C4-2B (cell line): Measurements from ENCODE around the gene SYT7.
"Not testable (repeated sequence)": the region's sequence is repeated elsewhere in the genome, so short reads cannot be mapped to it uniquely, and the experiment has no call there.

Experiments
- H3K27ac ChIP-seq: fragments of 450-650 bp; 2 replicates; pipeline ENCODE4 v1.5.1; 2017
- ZFX ChIP-seq: fragments of 450-650 bp; IDR thresholded peaks from 2 replicates; pipeline ENCODE4 v1.6.1; 2017
- TF ChIP-seq, protein P1 (sequence below): fragments of 450-650 bp; conservative IDR thresholded peaks from 2 replicates; pipeline ENCODE4 v1.5.1; 2017; ENCODE audit warnings: mild to moderate bottlenecking

The SYT7 gene

GRCh38 chr11:61625525-61625924 lies 44.6 kb upstream of the SYT7 start:
- TF ChIP-seq, protein P1, sequence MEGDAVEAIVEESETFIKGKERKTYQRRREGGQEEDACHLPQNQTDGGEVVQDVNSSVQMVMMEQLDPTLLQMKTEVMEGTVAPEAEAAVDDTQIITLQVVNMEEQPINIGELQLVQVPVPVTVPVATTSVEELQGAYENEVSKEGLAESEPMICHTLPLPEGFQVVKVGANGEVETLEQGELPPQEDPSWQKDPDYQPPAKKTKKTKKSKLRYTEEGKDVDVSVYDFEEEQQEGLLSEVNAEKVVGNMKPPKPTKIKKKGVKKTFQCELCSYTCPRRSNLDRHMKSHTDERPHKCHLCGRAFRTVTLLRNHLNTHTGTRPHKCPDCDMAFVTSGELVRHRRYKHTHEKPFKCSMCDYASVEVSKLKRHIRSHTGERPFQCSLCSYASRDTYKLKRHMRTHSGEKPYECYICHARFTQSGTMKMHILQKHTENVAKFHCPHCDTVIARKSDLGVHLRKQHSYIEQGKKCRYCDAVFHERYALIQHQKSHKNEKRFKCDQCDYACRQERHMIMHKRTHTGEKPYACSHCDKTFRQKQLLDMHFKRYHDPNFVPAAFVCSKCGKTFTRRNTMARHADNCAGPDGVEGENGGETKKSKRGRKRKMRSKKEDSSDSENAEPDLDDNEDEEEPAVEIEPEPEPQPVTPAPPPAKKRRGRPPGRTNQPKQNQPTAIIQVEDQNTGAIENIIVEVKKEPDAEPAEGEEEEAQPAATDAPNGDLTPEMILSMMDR = no peak
- no peak for TF ChIP-seq ZFX

GRCh38 chr11:61621917-61622585 lies 41.2 kb upstream of the SYT7 start:
- H3K27ac ChIP-seq = no peak overlapping the region
- TF ChIP-seq ZFX = no peak
- TF ChIP-seq, protein P1 = no peak

More at GRCh38 chr11:61625525-61625924, 44.6 kb upstream of the SYT7 start:
- H3K27ac ChIP-seq = peak overlapping the region; percentile 84

DNA sequence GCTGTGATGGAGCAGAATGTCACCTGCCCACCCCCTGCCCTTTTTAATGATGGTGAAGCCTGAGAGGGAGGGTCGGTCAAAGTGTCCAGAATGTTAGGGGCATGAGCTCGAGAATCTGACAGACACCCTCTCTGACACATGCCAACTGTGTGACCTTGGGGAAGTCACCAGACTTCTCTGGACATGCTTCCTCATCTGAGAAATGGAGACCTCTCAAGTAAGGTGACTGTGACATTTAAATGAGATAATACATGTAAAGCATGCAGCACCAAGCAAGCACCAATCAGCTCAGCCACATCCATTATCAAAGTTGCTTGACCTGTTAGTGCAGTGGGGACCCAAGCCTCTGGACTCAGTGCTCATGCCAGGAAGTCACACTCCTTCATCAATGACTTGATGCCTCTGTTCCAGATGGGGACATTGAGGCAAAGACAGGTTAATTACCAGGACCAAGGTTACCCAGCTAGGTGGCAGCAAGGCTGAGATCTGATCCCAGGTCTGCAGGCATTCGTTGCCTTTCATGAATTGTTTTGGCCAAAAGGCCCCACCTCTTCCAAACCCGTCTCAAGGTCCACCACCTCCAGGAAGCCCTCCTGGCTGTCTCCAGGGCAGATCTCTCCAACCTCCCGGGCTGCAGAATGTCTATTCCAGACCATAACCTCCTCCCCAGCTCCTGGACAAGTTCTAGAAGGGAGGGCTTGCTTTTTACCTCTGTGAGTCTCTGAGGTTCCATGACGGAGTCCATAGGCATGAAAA lies 38.8 kb upstream of the SYT7 start:
- no peak overlapping the region for H3K27ac ChIP-seq
- no peak for TF ChIP-seq ZFX
- TF ChIP-seq, protein P1 = no peak

DNA sequence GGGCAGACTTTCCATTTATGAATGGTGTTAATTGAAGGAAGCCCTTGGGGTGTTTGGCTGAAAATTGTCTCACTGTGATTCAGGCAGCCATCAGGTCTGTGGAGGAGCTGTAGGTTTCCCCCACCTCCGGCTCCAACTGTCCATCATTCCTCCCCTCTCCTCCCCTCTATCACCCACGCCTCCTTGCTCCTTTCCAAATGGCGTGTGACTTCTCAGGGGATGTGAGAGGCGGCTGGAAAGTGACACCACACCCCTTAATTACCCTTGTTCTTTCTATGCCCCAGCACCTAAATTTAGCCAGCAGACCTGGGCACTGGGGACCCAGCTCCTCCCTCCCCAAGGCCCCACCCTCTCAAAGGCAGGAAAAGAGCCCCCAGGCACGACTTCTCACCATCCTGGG lies 38.1 kb upstream of the SYT7 start:
- TF ChIP-seq, protein P1 = no peak
- TF ChIP-seq ZFX = no peak
- H3K27ac ChIP-seq = no peak overlapping the region

- H3K27ac ChIP-seq = no peak overlapping the region
- TF ChIP-seq ZFX = no peak
- TF ChIP-seq, protein P1 = no peak
Observed at GRCh38 chr11:61617515-61617914, 36.6 kb upstream of the SYT7 start.

DNA sequence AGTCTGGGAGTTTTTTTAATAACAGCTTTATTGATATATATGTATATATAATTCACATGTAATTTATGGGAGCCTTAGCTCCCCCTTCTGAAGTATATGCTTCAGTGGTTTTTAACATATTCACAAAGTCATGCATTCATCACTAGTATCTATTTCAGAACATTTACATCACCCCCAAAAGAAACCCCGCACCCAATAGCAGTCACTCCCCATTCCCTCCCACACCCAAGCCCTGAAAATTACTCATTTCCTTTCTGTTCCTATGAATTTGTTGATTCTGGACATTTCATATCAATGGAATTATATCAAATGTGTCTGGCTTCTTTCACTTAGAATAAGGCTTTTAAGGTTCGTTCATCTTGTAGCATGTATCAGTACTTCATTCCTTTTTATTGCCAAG lies 35.6 kb upstream of the SYT7 start:
- no peak overlapping the region for H3K27ac ChIP-seq
- TF ChIP-seq ZFX = no peak
- TF ChIP-seq, protein P1 = no peak

DNA sequence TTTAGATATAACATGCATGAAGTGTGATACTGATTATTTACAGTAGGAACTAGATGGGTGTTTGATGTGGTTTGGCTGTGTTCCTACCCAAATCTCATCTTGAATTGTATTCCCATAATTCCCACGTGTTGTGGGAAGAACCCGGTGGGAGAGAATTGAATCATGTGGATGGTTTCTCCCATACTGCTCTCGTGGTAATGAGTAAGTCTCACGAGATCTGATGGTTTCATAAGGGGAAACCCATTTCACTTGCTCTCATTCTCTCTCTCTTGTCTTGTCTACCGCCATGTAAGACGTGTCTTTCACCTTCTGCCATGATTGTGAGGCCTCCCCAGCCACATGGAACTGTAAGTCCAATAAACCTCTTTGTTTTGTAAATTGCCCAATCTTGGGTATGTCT lies 33.9 kb upstream of the SYT7 start:
- H3K27ac ChIP-seq = not testable (repeated sequence)
